Glutamatergic neuron (in vitro differentiated cells): ENCODE measurements around the gene PLCL1. TPM values are rescaled to one million over a fixed set of nuclear protein-coding genes. Genes with fewer than 3 reads are reported as not detected.

Experiments used
- DNase-seq: peaks from one replicate; pipeline ENCODE4 v3.0.0; 2022
- H3K27ac Mint-ChIP-seq: one replicate; pipeline ENCODE4 v1.8.0; 2020; ENCODE audit warnings: mild to moderate bottlenecking, mixed read lengths, inconsistent platforms; ENCODE audit not compliant: unreplicated experiment
- H3K27me3 Mint-ChIP-seq: one replicate; pipeline ENCODE4 v1.8.0; 2020; ENCODE audit warnings: mild to moderate bottlenecking, moderate library complexity, mixed read lengths, inconsistent platforms; ENCODE audit not compliant: unreplicated experiment
- H3K36me3 Mint-ChIP-seq: one replicate; pipeline ENCODE4 v1.8.0; 2020; ENCODE audit warnings: mild to moderate bottlenecking, mixed read lengths, inconsistent platforms; ENCODE audit not compliant: unreplicated experiment
- H3K4me1 Mint-ChIP-seq: one replicate; pipeline ENCODE4 v1.8.0; 2020; ENCODE audit warnings: mild to moderate bottlenecking, low read depth, mixed read lengths, inconsistent platforms; ENCODE audit not compliant: unreplicated experiment
- H3K4me3 Mint-ChIP-seq: one replicate; pipeline ENCODE4 v1.8.0; 2020; ENCODE audit warnings: mild to moderate bottlenecking, mixed read lengths, inconsistent platforms; ENCODE audit not compliant: unreplicated experiment
- H3K9me3 Mint-ChIP-seq: one replicate; pipeline ENCODE4 v1.8.0; 2020; ENCODE audit warnings: mild to moderate bottlenecking, moderate library complexity, mixed read lengths, inconsistent platforms; ENCODE audit not compliant: unreplicated experiment
- CTCF ChIP-seq: fragments of 200-600 bp; sonication (generic); IDR thresholded peaks from one replicate; pipeline ENCODE4 v1.5.0; 2021; ENCODE audit not compliant: partially characterized antibody, unreplicated experiment
- total RNA-seq: library from RNA; stranded (reverse); fragmentation: NEBNext Ultra II Directional; extraction: Animal tissue kit (Norgen Biotek cat#: 25700); gene quantifications from one replicate; pipeline ENCODE4 v1.2.1, GENCODE V29; 2021; ENCODE audit not compliant: unreplicated experiment

The PLCL1 gene
- total RNA-seq, 1 donor from 2014 or later: 28.8 TPM

DNA sequence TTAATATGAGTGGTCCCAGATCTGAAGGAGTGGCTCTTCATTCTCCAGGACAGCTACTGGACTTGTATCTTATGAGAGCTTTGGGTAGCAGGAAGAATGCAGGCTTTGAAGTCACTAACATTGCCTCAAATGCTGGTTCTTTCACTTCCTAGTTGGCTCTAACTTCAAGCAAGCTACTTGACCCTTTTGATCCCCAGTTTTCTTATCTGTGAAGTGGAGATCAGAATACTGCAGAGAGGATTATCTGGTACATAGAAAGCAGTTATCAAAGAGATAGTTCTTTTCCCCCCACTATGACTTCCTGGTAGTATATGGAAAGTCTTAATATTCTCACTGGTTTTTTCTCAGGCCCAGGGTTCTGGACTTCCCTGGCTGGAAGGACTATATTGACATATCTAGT is 3.4 kb upstream of the PLCL1 start:
- H3K4me3 Mint-ChIP-seq: no peak overlapping the region
- H3K27me3 Mint-ChIP-seq: peaks cover 7% of the 10 kb centered on the region
- H3K4me1 Mint-ChIP-seq: peaks cover 40% of the 10 kb centered on the region
- no peak for DNase-seq
- peaks cover 8% of the 10 kb centered on the region for H3K9me3 Mint-ChIP-seq
- no peak overlapping the region for H3K27ac Mint-ChIP-seq
- TF ChIP-seq CTCF: no peak
- H3K36me3 Mint-ChIP-seq: peaks cover 8% of the 10 kb centered on the region

- H3K36me3 Mint-ChIP-seq: peaks cover 3% of the 10 kb centered on the region
- peaks cover 8% of the 10 kb centered on the region for H3K9me3 Mint-ChIP-seq
- no peak for DNase-seq
- H3K27me3 Mint-ChIP-seq: peaks cover 7% of the 10 kb centered on the region
- H3K27ac Mint-ChIP-seq: no peak overlapping the region
- peak overlapping the region; percentile 43 for H3K4me3 Mint-ChIP-seq
- H3K4me1 Mint-ChIP-seq: peaks cover 37% of the 10 kb centered on the region
- peak; percentile 58 for TF ChIP-seq CTCF
Measured at GRCh38 chr2:197803033-197803444, 1.4 kb upstream of the PLCL1 start.

- Mint-ChIP-seq H3K27ac (peak overlapping the region; percentile 74), H3K9me3 (peaks cover 8% of the 10 kb centered on the region), H3K4me1 (peaks cover 25% of the 10 kb centered on the region), H3K4me3 (peak overlapping the region; percentile 94), H3K27me3 (peaks cover 7% of the 10 kb centered on the region), H3K36me3 (peaks cover 3% of the 10 kb centered on the region)
- DNase-seq: peak; percentile 64
- peak; percentile 12 for TF ChIP-seq CTCF
Measured at GRCh38 chr2:197804758-197805714, 643 bp downstream of the PLCL1 start.

- no peak for TF ChIP-seq CTCF
- Mint-ChIP-seq H3K36me3 (peaks cover 3% of the 10 kb centered on the region), H3K27me3 (peaks cover 7% of the 10 kb centered on the region), H3K4me3 (peak overlapping the region; percentile 94), H3K9me3 (peaks cover 8% of the 10 kb centered on the region), H3K4me1 (peaks cover 22% of the 10 kb centered on the region), H3K27ac (peak overlapping the region; percentile 69)
- no peak for DNase-seq
Measured at GRCh38 chr2:197805715-197806633, 1.6 kb downstream of the PLCL1 start.
